Measurements from ENCODE around the gene PDCD1.

DNA sequence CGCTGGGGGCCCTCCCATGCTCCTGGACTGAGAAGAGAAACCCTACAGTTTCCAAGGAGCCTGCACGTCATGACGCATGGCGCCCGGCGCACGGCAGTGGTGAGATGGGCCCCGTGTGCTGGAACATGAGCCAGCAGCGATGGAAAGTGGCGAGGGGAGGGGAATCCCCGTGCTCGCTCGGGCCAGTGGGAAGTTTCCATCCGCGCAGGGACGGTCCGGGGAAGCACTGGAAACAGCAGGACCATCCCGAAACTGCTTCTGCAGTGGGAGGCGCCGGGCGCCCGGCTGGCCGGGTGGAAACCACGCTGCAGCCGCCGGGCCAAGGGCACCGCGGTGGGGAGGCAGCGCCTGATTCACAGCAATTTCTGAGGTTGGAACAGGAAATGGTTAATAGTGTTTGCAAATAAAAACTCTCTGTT, 4.9 kb upstream of the PDCD1 start:
- no peak for TF ChIP-seq ZNF629 (tag by site-specific recombination; IDR thresholded peaks at IDR 0.05)
- TF ChIP-seq, protein P1, sequence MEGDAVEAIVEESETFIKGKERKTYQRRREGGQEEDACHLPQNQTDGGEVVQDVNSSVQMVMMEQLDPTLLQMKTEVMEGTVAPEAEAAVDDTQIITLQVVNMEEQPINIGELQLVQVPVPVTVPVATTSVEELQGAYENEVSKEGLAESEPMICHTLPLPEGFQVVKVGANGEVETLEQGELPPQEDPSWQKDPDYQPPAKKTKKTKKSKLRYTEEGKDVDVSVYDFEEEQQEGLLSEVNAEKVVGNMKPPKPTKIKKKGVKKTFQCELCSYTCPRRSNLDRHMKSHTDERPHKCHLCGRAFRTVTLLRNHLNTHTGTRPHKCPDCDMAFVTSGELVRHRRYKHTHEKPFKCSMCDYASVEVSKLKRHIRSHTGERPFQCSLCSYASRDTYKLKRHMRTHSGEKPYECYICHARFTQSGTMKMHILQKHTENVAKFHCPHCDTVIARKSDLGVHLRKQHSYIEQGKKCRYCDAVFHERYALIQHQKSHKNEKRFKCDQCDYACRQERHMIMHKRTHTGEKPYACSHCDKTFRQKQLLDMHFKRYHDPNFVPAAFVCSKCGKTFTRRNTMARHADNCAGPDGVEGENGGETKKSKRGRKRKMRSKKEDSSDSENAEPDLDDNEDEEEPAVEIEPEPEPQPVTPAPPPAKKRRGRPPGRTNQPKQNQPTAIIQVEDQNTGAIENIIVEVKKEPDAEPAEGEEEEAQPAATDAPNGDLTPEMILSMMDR (tag by site-specific recombination; IDR thresholded peaks at IDR 0.05) = no peak
- TF ChIP-seq, protein P2, sequence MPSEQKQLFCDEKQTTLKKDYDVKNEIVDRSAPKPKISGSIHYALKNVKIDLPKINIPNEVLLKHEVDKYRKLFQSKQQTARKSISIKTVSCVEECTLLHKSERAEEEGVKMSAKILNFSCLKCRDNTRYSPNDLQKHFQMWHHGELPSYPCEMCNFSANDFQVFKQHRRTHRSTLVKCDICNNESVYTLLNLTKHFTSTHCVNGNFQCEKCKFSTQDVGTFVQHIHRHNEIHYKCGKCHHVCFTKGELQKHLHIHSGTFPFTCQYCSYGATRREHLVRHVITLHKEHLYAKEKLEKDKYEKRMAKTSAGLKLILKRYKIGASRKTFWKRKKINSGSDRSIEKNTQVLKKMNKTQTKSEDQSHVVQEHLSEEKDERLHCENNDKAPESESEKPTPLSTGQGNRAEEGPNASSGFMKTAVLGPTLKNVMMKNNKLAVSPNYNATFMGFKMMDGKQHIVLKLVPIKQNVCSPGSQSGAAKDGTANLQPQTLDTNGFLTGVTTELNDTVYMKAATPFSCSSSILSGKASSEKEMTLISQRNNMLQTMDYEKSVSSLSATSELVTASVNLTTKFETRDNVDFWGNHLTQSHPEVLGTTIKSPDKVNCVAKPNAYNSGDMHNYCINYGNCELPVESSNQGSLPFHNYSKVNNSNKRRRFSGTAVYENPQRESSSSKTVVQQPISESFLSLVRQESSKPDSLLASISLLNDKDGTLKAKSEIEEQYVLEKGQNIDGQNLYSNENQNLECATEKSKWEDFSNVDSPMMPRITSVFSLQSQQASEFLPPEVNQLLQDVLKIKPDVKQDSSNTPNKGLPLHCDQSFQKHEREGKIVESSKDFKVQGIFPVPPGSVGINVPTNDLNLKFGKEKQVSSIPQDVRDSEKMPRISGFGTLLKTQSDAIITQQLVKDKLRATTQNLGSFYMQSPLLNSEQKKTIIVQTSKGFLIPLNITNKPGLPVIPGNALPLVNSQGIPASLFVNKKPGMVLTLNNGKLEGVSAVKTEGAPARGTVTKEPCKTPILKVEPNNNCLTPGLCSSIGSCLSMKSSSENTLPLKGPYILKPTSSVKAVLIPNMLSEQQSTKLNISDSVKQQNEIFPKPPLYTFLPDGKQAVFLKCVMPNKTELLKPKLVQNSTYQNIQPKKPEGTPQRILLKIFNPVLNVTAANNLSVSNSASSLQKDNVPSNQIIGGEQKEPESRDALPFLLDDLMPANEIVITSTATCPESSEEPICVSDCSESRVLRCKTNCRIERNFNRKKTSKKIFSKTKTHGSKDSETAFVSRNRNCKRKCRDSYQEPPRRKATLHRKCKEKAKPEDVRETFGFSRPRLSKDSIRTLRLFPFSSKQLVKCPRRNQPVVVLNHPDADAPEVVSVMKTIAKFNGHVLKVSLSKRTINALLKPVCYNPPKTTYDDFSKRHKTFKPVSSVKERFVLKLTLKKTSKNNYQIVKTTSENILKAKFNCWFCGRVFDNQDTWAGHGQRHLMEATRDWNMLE (tag by site-specific recombination; conservative IDR thresholded peaks at IDR 0.05; ENCODE audit: low read depth) = no peak
- TF ChIP-seq ZBTB7A (tag by site-specific recombination; IDR thresholded peaks at IDR 0.05; ENCODE audit: low read depth) = no peak
- TF ChIP-seq ZNF239 (tag by site-specific recombination; IDR thresholded peaks at IDR 0.05) = no peak

Data from HEK293 (cell line).